Tibial nerve (tissue), 4 donors: ENCODE measurements around the gene CLEC3A.

Experiments
- EP300 ChIP-seq, 2 donors: sonication (generic); formaldehyde crosslinking; IDR thresholded peaks; one replicate each; pipeline ENCODE4 v1.6.1; 2017; ENCODE audit warnings: antibody characterized with exemption in 2 of 2, mild to moderate bottlenecking in 1 of 2
- POLR2A ChIP-seq, 2 donors: fragments of 450-650 bp; IDR thresholded peaks; one replicate each; pipeline ENCODE4 v1.6.1; 2017; ENCODE audit warnings: antibody characterized with exemption in 2 of 2, mild to moderate bottlenecking in 2 of 2, moderate library complexity in 2 of 2
- TF ChIP-seq, protein P1 (sequence below), 5 experiments: fragments of 200-600 bp in 3 of 5; fragments of 450-650 bp in 2 of 5; sonication (generic) in 3 of 5; IDR thresholded peaks; one replicate each; pipeline ENCODE4 v1.5.1; 2016 to 2019; ENCODE audit warnings: antibody characterized with exemption in 5 of 5, mild to moderate bottlenecking in 3 of 5, moderate library complexity in 2 of 5

- TF ChIP-seq, protein P1, sequence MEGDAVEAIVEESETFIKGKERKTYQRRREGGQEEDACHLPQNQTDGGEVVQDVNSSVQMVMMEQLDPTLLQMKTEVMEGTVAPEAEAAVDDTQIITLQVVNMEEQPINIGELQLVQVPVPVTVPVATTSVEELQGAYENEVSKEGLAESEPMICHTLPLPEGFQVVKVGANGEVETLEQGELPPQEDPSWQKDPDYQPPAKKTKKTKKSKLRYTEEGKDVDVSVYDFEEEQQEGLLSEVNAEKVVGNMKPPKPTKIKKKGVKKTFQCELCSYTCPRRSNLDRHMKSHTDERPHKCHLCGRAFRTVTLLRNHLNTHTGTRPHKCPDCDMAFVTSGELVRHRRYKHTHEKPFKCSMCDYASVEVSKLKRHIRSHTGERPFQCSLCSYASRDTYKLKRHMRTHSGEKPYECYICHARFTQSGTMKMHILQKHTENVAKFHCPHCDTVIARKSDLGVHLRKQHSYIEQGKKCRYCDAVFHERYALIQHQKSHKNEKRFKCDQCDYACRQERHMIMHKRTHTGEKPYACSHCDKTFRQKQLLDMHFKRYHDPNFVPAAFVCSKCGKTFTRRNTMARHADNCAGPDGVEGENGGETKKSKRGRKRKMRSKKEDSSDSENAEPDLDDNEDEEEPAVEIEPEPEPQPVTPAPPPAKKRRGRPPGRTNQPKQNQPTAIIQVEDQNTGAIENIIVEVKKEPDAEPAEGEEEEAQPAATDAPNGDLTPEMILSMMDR (IDR thresholded peaks at IDR 0.05): no peak
- TF ChIP-seq POLR2A (IDR thresholded peaks at IDR 0.05): no peak
- no peak for TF ChIP-seq EP300 (IDR thresholded peaks at IDR 0.05)
Measured at GRCh38 chr16:78069913-78070312, 47.6 kb downstream of the CLEC3A start.
